Fibroblast of mammary gland (primary cell): ENCODE data around the gene ETS1.

ENCODE experiments used
- DNase-seq: peaks from one replicate; pipeline ENCODE4 v3.0.0-alpha.2; 2010; ENCODE audit warnings: low read depth
- H3K4me3 ChIP-seq: 2 replicates; pipeline ENCODE4 v1.5.1; 2011; ENCODE audit warnings: low read depth, mild to moderate bottlenecking, low read length, moderate library complexity; ENCODE audit not compliant: control insufficient read depth
- CTCF ChIP-seq: conservative IDR thresholded peaks from 2 replicates; pipeline ENCODE4 v1.5.1; 2011; ENCODE audit warnings: low read depth, low read length, inconsistent platforms; ENCODE audit not compliant: control insufficient read depth, insufficient read depth

ETS1 gene

GRCh38 chr11:128624269-128625175 is 37.2 kb upstream of the ETS1 start:
- no peak overlapping the region for H3K4me3 ChIP-seq
- no peak for TF ChIP-seq CTCF
- DNase-seq, result no peak

GRCh38 chr11:128623091-128623490 is 35.7 kb upstream of the ETS1 start:
- TF ChIP-seq CTCF, result no peak
- DNase-seq, result no peak
- H3K4me3 ChIP-seq, result no peak overlapping the region

GRCh38 chr11:128621601-128622501 is 34.5 kb upstream of the ETS1 start:
- TF ChIP-seq CTCF, result no peak
- peak; percentile 99 for DNase-seq
- H3K4me3 ChIP-seq, result no peak overlapping the region

GRCh38 chr11:128620309-128621100 is 33.1 kb upstream of the ETS1 start:
- H3K4me3 ChIP-seq, result no peak overlapping the region
- DNase-seq, result no peak
- no peak for TF ChIP-seq CTCF

- no peak overlapping the region for H3K4me3 ChIP-seq
- no peak for DNase-seq
- TF ChIP-seq CTCF, result no peak
Measured at GRCh38 chr11:128619540-128620308, 32.4 kb upstream of the ETS1 start.

- no peak for TF ChIP-seq CTCF
- no peak overlapping the region for H3K4me3 ChIP-seq
- no peak for DNase-seq
Measured at GRCh38 chr11:128619007-128619406, 31.6 kb upstream of the ETS1 start.
